Psoas muscle (tissue), 8 donors: Measurements from ENCODE around the gene MAG. TPM values are rescaled to one million over a fixed set of nuclear protein-coding genes. Genes with fewer than 3 reads are reported as not detected.

ENCODE experiments used
- ATAC-seq, 4 donors: fragments of 200-7000 bp; cut with Tn5 transposase; one replicate each; pipeline ENCODE4 v1.9.1; 2020; ENCODE audit warnings: moderate library complexity in 3 of 4, mild to moderate bottlenecking in 2 of 4
- DNase-seq, 2 donors: peaks; one replicate each; pipeline ENCODE4 v3.0.0-alpha.2; 2020
- H3K27ac ChIP-seq: fragments of 200-600 bp; one replicate; pipeline ENCODE4 v1.8.0; 2022
- H3K27me3 ChIP-seq, 3 donors: fragments of 200-600 bp in 1 of 3; one replicate each; pipeline versions ENCODE4 v1.6.1 to v1.8.0; 2013 to 2022; ENCODE audit warnings: low read length in 2 of 3, mild to moderate bottlenecking in 2 of 3, moderate library complexity in 1 of 3; ENCODE audit not compliant: insufficient read depth in 3 of 3
- H3K36me3 ChIP-seq, 2 donors: fragments of 200-600 bp in 1 of 2; one replicate each; pipeline versions ENCODE4 v1.6.1 to v1.8.0; 2013 to 2022; ENCODE audit warnings: low read depth in 1 of 2, mild to moderate bottlenecking in 1 of 2, moderate library complexity in 1 of 2; ENCODE audit not compliant: insufficient read depth in 1 of 2
- H3K4me1 ChIP-seq: fragments of 200-600 bp; one replicate; pipeline ENCODE4 v1.8.0; 2022
- H3K4me3 ChIP-seq: fragments of 200-600 bp; one replicate; pipeline ENCODE4 v1.8.0; 2022; ENCODE audit warnings: mild to moderate bottlenecking
- H3K9me3 ChIP-seq: fragments of 200-600 bp; one replicate; pipeline ENCODE4 v1.8.0; 2022
- WGBS, 3 donors: extraction: QIAGEN DNeasy Blood & Tissue Kit; methylation state at CpG; one replicate each; pipeline versions ENCODE4 v1.1.6 to v1.1.7; 2013; 5-methylcytosine and 5-hydroxymethylcytosine counted together
- intact Hi-C, 2 donors: fragments of 100-400 bp; cut with DNase I; formaldehyde crosslinking; loops; one replicate each; pipeline versions ENCODE4 v1.11.0 to v1.14.2; 2022
- polyA plus RNA-seq, 3 donors: library from polyadenylated mRNA; stranded (reverse); fragments of 200-250 nt; gene quantifications; one replicate each; pipeline ENCODE4 v1.2.3, GENCODE V29; 2013
- total RNA-seq, 4 donors: library from RNA; stranded (reverse); fragmentation: NEBNext Ultra II Directional in 2 of 4; extraction: Animal tissue kit (Norgen Biotek cat#: 25700) in 2 of 4; gene quantifications; one replicate each; pipeline versions ENCODE4 v1.2.1 to v1.2.4, GENCODE V29; 2021 to 2023
- TF ChIP-seq, protein P1 (sequence below): fragments of 200-600 bp; IDR thresholded peaks from one replicate; pipeline ENCODE4 v1.8.0; 2022; ENCODE audit warnings: antibody characterized with exemption
- donor health status: healthy with polysubstance abuse.
- donor health status: DM: no; HTN: no; CAD: no; lungs with moderate emphysema.
- donor health status: Bipolar disorder and iron deficiency.
- donor health status: healthy.
- donor health status: DM: yes; HTN: yes; CAD: no.
- donor health status: DM: no; HTN: no; CAD: no.
- donor health status: DM: no; HTN: no; CAD: no.
- donor health status: DM: yes; HTN: yes; CAD: no.

Gene MAG
- total and polyA plus RNA-seq, 7 donors, result 0.05 to 0.30 (median 0.11) TPM; not detected in 4

GRCh38 chr19:35346193-35347052 is 54.5 kb downstream of the MAG start:
- Histone ChIP-seq H3K36me3 (no peaks in the 10 kb centered on the region), H3K27me3 (peaks cover 0 to 33% (median 4%) of the 10 kb centered on the region in 3 donors), H3K4me1 (no peaks in the 10 kb centered on the region), H3K4me3 (no peak overlapping the region), H3K27ac (no peak overlapping the region), H3K9me3 (no peaks in the 10 kb centered on the region)
- intact Hi-C loops, result no loop called here
- ATAC-seq, result no peak
- TF ChIP-seq, protein P1, sequence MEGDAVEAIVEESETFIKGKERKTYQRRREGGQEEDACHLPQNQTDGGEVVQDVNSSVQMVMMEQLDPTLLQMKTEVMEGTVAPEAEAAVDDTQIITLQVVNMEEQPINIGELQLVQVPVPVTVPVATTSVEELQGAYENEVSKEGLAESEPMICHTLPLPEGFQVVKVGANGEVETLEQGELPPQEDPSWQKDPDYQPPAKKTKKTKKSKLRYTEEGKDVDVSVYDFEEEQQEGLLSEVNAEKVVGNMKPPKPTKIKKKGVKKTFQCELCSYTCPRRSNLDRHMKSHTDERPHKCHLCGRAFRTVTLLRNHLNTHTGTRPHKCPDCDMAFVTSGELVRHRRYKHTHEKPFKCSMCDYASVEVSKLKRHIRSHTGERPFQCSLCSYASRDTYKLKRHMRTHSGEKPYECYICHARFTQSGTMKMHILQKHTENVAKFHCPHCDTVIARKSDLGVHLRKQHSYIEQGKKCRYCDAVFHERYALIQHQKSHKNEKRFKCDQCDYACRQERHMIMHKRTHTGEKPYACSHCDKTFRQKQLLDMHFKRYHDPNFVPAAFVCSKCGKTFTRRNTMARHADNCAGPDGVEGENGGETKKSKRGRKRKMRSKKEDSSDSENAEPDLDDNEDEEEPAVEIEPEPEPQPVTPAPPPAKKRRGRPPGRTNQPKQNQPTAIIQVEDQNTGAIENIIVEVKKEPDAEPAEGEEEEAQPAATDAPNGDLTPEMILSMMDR, result no peak
- DNase-seq, result no peak
- WGBS, 3 donors, result 61 to 69% (median 64%) methylated on average over 27 to 28 of the region's 28 CpGs

DNA sequence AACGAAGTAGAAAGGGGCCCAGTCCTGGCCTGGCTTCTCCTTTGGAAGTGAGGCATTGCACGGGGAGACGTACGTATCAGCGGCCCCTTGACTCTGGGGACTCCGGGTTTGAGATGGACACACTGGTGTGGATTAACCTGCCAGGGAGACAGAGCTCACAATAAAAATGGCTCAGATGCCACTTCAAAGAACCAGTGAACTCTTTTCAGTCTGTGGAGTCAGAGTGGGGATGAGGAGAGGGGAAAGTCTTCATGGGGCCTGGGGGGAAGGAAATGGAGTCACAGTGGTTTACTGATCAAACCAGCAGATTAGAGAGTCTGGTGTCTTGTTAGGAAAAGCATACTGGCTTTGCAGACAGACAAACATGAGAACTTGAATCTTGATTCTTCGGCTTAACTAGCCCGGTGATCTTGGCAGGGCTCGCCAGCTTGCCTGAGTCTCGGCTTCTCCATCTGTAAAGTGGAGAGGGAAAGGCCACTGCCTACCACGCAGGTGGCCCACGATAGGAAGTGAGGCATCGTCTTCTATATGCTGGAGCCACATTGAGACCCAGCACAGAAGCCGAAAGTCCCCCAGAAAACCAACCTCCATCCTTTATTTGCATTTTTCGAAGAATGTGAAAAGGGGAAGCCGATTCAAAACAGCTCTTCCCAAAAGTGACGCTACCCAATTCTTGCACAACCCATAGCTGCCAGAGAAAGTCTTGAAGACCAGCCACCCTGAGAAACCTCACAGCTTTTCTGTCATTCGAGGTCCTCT is 55.4 kb downstream of the MAG start, which contains the start of gene FFAR1:
Gene FFAR1 (plus strand): TSS at position 732 of the 759 bp plus-strand sequence. CDS start 3,650 bp downstream, outside the sequence.
- Histone ChIP-seq H3K9me3 (no peaks in the 10 kb centered on the region), H3K27me3 (peaks cover 0 to 41% (median 4%) of the 10 kb centered on the region in 3 donors), H3K4me1 (no peaks in the 10 kb centered on the region), H3K4me3 (no peak within 1 kb of the TSS), H3K27ac (no peak within 1 kb of the TSS), H3K36me3 (no peaks in the 10 kb centered on the region)
- WGBS, 3 donors, result 58 to 69% (median 59%) methylated on average over 18 of the region's 18 CpGs
- DNase-seq (no peak), ATAC-seq (no peak)
- intact Hi-C loops, result no loop called here
- TF ChIP-seq, protein P1, result no peak

DNA sequence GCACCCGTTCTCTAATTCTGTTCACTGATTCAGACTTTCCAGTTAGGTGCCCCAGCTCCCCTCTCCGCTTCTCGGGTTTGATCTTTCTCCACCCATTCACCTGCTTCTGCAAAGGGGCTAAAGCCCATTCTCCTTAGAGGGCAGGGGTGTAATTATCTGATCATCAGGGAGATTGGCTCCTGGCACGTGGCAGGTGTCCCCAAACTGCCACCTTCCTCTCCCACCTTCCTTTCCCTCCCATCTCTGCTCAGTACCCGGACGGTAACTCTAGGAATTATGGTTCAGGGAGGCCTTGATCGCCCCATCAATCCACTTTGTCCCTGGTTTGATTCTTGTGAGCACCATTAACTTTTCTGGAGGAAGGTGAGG is 56.0 kb downstream of the MAG start:
- WGBS, 3 donors, result 68 to 75% (median 73%) methylated on average over 7 of the region's 7 CpGs
- DNase-seq (no peak), ATAC-seq (no peak)
- intact Hi-C loops, result no loop called here
- H3K4me3 ChIP-seq, result no peak overlapping the region
- TF ChIP-seq, protein P1, result no peak
- no peak overlapping the region for H3K27ac ChIP-seq
- no peaks in the 10 kb centered on the region for H3K36me3 ChIP-seq
- no peaks in the 10 kb centered on the region for H3K4me1 ChIP-seq
- no peaks in the 10 kb centered on the region for H3K9me3 ChIP-seq
- peaks cover 0 to 45% (median 4%) of the 10 kb centered on the region in 3 donors for H3K27me3 ChIP-seq

GRCh38 chr19:35348911-35349611 is 57.1 kb downstream of the MAG start:
- Histone ChIP-seq H3K4me3 (no peak overlapping the region), H3K27me3 (peaks cover 0 to 43% (median 4%) of the 10 kb centered on the region in 3 donors), H3K4me1 (no peaks in the 10 kb centered on the region), H3K9me3 (no peaks in the 10 kb centered on the region), H3K36me3 (no peaks in the 10 kb centered on the region), H3K27ac (no peak overlapping the region)
- TF ChIP-seq, protein P1, result no peak
- intact Hi-C loops, result no loop called here
- WGBS, 3 donors, result 63 to 73% (median 66%) methylated on average over 18 of the region's 18 CpGs
- DNase-seq, result no peak
- no peak for ATAC-seq
